Cardiac septum (tissue), 1 donor: ENCODE results near the gene HEPH. TPM values are rescaled to one million over a fixed set of nuclear protein-coding genes. Genes with fewer than 3 reads are reported as not detected.
"Not testable (repeated sequence)": the region's sequence is repeated elsewhere in the genome, so short reads cannot be mapped to it uniquely, and the experiment has no call there.

ENCODE experiments used
- DNase-seq: peaks from one replicate; pipeline ENCODE4 v3.0.0-alpha.2; 2020; ENCODE audit warnings: low spot score
- intact Hi-C: fragments of 100-400 bp; cut with DNase I; formaldehyde crosslinking; loops from one replicate; pipeline ENCODE4 v1.14.0; 2022
- total RNA-seq: library from RNA; stranded (reverse); fragmentation: NEBNext Ultra II Directional; extraction: Animal tissue kit (Norgen Biotek cat#: 25700); gene quantifications from one replicate; pipeline ENCODE4 v1.2.1, GENCODE V29; 2021
- donor health status: DM: no; HTN: no; CAD: no.

The HEPH gene
- total RNA-seq, 1 donor from 2014 or later = 47.7 TPM

GRCh38 chrX:66200855-66201795 is 37.1 kb downstream of the HEPH start:
- no peak for DNase-seq
- intact Hi-C loops = loop anchor here (10.0 kb wide), 1 partner anchor 534 kb away; no protein-coding TSS in a partner anchor

DNA sequence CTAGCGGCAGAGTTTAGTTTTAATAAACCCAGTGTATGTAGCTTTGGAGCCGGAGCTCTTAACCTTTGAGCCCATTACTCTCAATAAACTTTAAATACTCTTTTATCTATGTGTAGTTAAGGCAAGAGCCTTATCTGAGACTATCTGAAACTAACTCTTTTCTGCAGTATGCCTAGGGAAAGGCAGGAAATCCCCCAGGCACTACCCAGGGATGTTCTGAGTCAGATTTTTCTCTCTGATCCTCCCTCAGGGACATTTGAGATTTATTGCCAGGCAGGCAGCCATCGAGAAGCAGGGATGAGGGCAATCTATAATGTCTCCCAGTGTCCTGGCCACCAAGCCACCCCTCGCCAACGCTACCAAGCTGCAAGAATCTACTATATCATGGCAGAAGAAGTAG is 39.1 kb downstream of the HEPH start:
- intact Hi-C loops = loop anchor here (10.0 kb wide), 1 partner anchor 532 kb away; no protein-coding TSS in a partner anchor
- no peak for DNase-seq

DNA sequence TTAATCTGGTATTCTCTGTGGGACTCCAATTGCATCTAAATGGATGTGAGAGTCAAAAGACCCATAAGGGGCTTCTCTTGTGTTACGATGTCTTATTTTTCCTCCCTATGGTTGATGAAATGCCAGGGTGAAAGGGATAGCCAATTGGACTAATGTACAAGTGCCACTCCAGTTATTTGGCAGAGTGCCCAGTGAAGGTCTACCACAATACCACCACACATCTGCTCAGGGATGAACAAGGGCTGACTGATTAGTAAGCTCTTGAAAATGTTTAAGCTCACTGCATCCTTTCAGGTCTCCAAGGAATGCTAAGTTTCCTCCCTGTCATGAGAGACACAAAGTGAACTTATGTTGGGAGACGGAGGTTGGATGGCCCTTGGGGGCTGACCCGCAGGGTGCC is 57.8 kb downstream of the HEPH start:
- intact Hi-C loops = no loop called here
- no peak for DNase-seq

DNA sequence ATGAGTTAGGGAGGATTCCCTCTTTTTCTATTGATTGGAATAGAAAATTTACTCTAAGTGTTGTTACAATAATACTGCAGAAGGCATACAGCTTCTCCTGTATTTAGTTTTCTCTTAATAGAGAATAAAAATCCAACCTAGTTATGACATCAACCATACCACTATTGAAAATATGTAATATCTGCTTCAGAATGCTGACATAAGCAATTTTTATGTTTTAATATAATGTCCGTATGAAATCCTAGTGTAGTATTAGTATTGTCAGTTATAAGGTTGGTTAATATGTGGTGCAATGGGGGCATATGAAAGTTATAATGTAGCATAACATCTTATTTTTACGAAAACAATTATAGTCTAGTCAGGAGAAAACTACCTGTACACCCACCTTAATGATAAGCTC is 68.2 kb downstream of the HEPH start:
- intact Hi-C loops = no loop called here

DNA sequence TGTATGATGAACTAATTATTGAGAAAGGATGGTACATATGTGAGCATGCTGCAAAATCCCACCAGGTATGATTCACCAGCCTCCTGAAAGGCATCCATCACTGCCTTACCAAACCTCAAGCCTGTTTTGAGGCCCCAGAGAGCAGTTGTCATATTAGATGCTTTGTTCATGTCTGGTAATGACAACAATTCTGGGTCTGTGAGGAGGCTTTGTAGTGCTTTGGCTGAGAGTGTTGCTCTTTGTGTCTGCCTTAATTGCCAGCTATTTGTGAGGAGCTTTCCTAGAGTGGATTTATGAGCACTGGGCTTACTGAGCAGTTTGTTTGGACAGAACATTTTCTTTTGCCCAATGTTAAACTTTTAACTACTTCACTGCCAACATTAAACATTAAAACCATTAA is 69.2 kb downstream of the HEPH start:
- no peak for DNase-seq
- intact Hi-C loops = no loop called here

More for the DNA sequence above, 68.2 kb downstream of the HEPH start:
- DNase-seq = no peak

GRCh38 chrX:66233904-66234303 is 69.9 kb downstream of the HEPH start:
- DNase-seq, intact Hi-C loops: not testable (repeated sequence)

GRCh38 chrX:66255359-66255967 is 91.4 kb downstream of the HEPH start:
- DNase-seq = no peak
- intact Hi-C loops = no loop called here

DNA sequence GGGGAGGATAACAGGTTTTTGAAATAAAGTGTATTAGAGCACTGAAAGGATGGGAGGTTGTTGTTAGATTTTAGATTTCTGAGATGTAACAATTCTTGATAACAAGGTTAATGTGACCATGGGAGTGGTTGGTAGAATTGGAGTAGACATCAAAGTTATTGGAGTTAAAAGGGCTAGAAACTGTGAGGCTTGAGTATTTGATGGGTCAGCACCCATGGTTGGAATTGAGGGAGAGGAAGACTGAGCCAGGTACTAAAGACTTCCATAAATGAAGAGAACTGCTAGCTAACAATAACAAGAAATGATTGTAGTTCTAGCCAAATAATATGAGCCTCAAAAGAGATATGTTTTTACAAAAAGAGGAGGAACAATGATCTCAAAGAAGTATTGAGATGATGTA is 98.8 kb downstream of the HEPH start:
- intact Hi-C loops = no loop called here
- no peak for DNase-seq

Other genes starting within 250 kb of the HEPH start
- 8.1 TPM for gene VSIG4, start 124.2 kb upstream of the HEPH start, total RNA-seq